ENCODE measurements around the gene PALLD. TPM values are rescaled to one million over a fixed set of nuclear protein-coding genes. Genes with fewer than 3 reads are reported as not detected.

The PALLD gene
- total and polyA plus RNA-seq, 2 of the 8 experiments (the other 6 are each of a cell fraction or from before 2014, with no cell fraction given): 10.5 to 25.0 TPM

DNA sequence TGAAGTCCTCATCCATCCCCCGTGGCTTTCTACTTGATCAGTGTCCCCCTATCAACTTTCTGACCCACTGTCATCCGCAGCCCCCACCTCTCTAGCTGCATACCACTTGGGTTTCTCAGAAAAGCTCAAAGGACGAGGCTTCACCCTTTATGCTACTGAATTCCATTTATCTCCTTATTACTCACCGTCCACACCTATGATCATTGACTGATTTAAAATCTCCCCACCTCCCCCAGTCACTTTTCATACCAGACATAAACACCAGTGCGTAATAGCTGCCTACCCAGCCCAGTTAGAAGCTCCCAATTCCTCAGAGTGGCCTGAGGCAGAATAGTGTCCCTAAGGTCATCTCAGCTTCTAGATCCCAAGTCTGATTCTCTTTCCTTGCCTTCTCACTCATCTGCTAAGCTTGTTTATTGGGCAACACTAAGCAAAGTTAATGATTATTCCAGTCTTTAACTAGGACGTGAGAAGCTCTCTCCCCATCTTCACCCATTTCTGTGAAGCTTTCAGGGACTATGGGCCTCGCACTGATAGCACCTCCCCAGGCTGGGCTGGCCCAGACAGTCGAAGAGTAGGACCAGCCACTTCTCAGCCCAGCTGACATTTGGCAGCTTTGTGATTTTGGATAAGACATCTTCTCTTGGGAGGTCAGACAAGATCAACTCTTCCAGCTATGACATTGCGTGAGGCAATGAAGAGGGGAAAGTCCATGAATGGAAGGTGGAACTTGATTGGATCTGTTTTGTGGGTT is 9.4 kb upstream of the PALLD start (continued):
- no peak for TF ChIP-seq NANOG (IDR thresholded peaks at IDR 0.05; ENCODE audit: insufficient read depth, low read depth, low read length, poor library complexity, severe bottlenecking)

All from H1 (cell line).